Endodermal cell (in vitro differentiated cells): ENCODE measurements around the gene SELPLG. TPM values are rescaled to one million over a fixed set of nuclear protein-coding genes. Genes with fewer than 3 reads are reported as not detected.

ENCODE experiments used
- DNase-seq: peaks from one replicate; pipeline ENCODE4 v3.0.0-alpha.2; 2017
- H3K27ac ChIP-seq: 2 replicates; pipeline ENCODE4 v1.5.1; 2013; ENCODE audit warnings: mild to moderate bottlenecking, low read depth, low read length, moderate library complexity
- H3K27me3 ChIP-seq: 2 replicates; pipeline ENCODE4 v1.6.1; 2013; ENCODE audit warnings: mild to moderate bottlenecking, low read length, moderate library complexity; ENCODE audit not compliant: insufficient read depth, control insufficient read depth, poor library complexity, severe bottlenecking
- H3K36me3 ChIP-seq: 2 replicates; pipeline ENCODE4 v1.7.0; 2013; ENCODE audit warnings: mild to moderate bottlenecking, low read length, moderate library complexity; ENCODE audit not compliant: control insufficient read depth, insufficient read depth
- H3K4me1 ChIP-seq: one replicate; pipeline ENCODE4 v1.7.0; 2013; ENCODE audit warnings: low read length; ENCODE audit not compliant: control insufficient read depth, insufficient read depth
- H3K4me3 ChIP-seq: 2 replicates; pipeline ENCODE4 v1.5.1; 2013; ENCODE audit warnings: mild to moderate bottlenecking, low read length, moderate library complexity
- H3K9ac ChIP-seq: 2 replicates; pipeline ENCODE4 v1.6.1; 2013; ENCODE audit warnings: mild to moderate bottlenecking, low read length, moderate library complexity; ENCODE audit not compliant: poor library complexity, severe bottlenecking; ENCODE audit errors: extremely low read depth
- H3K9me3 ChIP-seq: 2 replicates; pipeline ENCODE4 v1.6.1; 2013; ENCODE audit warnings: mild to moderate bottlenecking, low read length, moderate library complexity; ENCODE audit not compliant: control insufficient read depth
- H3K27ac Mint-ChIP-seq: 2 replicates; pipeline ENCODE4 v1.8.0; 2020; ENCODE audit warnings: mixed read lengths
- H3K27me3 Mint-ChIP-seq: 2 replicates; pipeline ENCODE4 v1.8.0; 2021; ENCODE audit warnings: mild to moderate bottlenecking, mixed read lengths; ENCODE audit not compliant: insufficient read depth
- H3K36me3 Mint-ChIP-seq: 2 replicates; pipeline ENCODE4 v1.8.0; 2020; ENCODE audit warnings: low read depth, mixed read lengths
- H3K4me1 Mint-ChIP-seq: 2 replicates; pipeline ENCODE4 v1.8.0; 2020; ENCODE audit warnings: mixed read lengths
- H3K4me3 Mint-ChIP-seq: 2 replicates; pipeline ENCODE4 v1.8.0; 2020; ENCODE audit warnings: mild to moderate bottlenecking, moderate library complexity, mixed read lengths
- H3K9me3 Mint-ChIP-seq: 2 replicates; pipeline ENCODE4 v1.8.0; 2020; ENCODE audit warnings: mild to moderate bottlenecking, mixed read lengths
- WGBS, 2 experiments: methylation state at CpG; one replicate each; pipeline versions ENCODE4 v1.1.5 to v1.1.7; 2013; ENCODE audit warnings: missing lambda C conversion rate in 2 of 2, mixed read lengths in 1 of 2; ENCODE audit not compliant: insufficient coverage in 1 of 2, insufficient read length in 1 of 2; 5-methylcytosine and 5-hydroxymethylcytosine counted together
- total RNA-seq, 2 donors: library from RNA; stranded (reverse); fragmentation: NEBNext Ultra II Directional in 1 of 2; extraction: Animal tissue kit (Norgen Biotek cat#: 25700) in 1 of 2; gene quantifications; 2 replicates in 1 of 2; 3 replicates in 1 of 2; pipeline ENCODE4 v1.2.1, GENCODE V29; 2021
- TF ChIP-seq, protein P1 (sequence below): fragments of 200-600 bp; sonication (generic); conservative IDR thresholded peaks from 2 replicates; pipeline ENCODE4 v1.5.0; 2021; ENCODE audit warnings: antibody characterized with exemption, mild to moderate bottlenecking

SELPLG gene
- total RNA-seq, 2 donors from 2014 or later, result 0.13 TPM; not detected in 1

DNA sequence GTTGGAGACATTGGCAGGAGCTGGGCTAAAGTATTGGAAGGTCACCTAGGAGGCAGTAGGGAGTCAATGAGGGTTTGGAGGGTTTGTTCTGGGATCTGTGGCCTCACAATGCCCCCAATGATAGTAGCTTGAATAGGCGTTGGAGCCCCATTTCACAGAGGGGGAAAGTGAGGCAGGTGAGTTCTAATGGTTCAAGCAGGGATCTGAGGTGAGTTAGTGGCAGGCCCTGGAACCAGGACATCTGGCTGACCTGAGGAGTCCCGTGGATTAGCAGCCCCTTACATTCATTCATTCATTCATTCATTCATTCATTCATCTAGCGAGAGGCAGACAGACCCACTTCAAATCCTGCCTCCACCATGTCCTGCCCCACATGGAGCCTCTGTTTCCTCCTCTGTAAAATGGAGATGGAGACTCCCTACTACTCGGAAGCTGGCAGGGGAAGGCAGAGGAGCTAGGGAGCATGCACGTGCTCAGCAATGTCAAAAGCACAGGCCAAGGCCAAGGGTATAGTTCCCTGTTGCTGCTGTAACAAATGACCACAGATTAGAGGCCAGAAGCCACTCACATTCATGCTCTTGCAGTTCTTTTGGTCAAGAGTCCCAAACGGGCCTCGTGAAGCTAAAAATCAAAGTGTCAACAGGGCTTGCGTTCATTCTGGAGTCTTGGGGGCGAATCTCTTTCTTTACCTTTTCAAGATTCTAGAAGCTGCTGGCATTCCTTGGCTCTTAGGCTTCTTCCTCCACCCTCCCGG is 33.6 kb downstream of the SELPLG start:
- H3K36me3 Mint-ChIP-seq, result no peaks in the 10 kb centered on the region
- DNase-seq, result no peak
- no peak overlapping the region for H3K27ac Mint-ChIP-seq
- Histone ChIP-seq H3K4me3 (no peak overlapping the region), H3K27ac (no peak overlapping the region), H3K9ac (no peak overlapping the region), H3K9me3 (no peaks in the 10 kb centered on the region), H3K36me3 (no peaks in the 10 kb centered on the region), H3K4me1 (no peaks in the 10 kb centered on the region), H3K27me3 (no peaks in the 10 kb centered on the region)
- TF ChIP-seq, protein P1, sequence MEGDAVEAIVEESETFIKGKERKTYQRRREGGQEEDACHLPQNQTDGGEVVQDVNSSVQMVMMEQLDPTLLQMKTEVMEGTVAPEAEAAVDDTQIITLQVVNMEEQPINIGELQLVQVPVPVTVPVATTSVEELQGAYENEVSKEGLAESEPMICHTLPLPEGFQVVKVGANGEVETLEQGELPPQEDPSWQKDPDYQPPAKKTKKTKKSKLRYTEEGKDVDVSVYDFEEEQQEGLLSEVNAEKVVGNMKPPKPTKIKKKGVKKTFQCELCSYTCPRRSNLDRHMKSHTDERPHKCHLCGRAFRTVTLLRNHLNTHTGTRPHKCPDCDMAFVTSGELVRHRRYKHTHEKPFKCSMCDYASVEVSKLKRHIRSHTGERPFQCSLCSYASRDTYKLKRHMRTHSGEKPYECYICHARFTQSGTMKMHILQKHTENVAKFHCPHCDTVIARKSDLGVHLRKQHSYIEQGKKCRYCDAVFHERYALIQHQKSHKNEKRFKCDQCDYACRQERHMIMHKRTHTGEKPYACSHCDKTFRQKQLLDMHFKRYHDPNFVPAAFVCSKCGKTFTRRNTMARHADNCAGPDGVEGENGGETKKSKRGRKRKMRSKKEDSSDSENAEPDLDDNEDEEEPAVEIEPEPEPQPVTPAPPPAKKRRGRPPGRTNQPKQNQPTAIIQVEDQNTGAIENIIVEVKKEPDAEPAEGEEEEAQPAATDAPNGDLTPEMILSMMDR, result peak; percentile 40
- no peaks in the 10 kb centered on the region for H3K9me3 Mint-ChIP-seq
- H3K4me1 Mint-ChIP-seq, result no peaks in the 10 kb centered on the region
- 89 to 91% methylated on average over 8 to 10 of the region's 10 CpGs for WGBS, 2 experiments
- H3K27me3 Mint-ChIP-seq, result peaks cover 2% of the 10 kb centered on the region
- no peak overlapping the region for H3K4me3 Mint-ChIP-seq

DNA sequence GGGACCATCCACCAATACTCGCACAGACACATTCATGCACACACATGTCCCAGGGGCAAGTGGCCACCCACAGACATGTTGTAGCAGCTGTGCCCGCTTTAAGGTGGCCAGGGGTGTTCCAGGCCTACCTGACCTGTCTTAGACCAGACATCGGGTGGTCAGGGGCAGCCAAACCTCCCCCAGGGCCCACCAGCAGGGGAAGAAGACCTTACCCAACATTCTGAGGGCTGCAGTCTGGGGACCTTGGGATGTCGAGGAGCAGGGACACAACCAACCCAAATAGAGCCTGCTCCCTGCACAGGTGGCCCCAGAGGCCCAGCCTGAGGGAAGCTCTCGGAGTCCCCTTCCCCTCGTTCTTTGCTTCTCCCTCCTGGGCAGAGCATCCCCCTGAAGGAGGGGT is 34.2 kb downstream of the SELPLG start:
- Histone ChIP-seq H3K9ac (no peak overlapping the region), H3K4me3 (no peak overlapping the region), H3K27me3 (no peaks in the 10 kb centered on the region), H3K4me1 (no peaks in the 10 kb centered on the region), H3K27ac (no peak overlapping the region), H3K36me3 (no peaks in the 10 kb centered on the region), H3K9me3 (no peaks in the 10 kb centered on the region)
- Mint-ChIP-seq H3K36me3 (no peaks in the 10 kb centered on the region), H3K4me3 (no peak overlapping the region), H3K9me3 (no peaks in the 10 kb centered on the region), H3K4me1 (no peaks in the 10 kb centered on the region), H3K27ac (no peak overlapping the region), H3K27me3 (peaks cover 2% of the 10 kb centered on the region)
- 79% methylated on average over 6 of the region's 6 CpGs; no CpG with 5 or more reads in 1 of the 2 experiments for WGBS, 2 experiments
- no peak for DNase-seq
- TF ChIP-seq, protein P1, result no peak

DNA sequence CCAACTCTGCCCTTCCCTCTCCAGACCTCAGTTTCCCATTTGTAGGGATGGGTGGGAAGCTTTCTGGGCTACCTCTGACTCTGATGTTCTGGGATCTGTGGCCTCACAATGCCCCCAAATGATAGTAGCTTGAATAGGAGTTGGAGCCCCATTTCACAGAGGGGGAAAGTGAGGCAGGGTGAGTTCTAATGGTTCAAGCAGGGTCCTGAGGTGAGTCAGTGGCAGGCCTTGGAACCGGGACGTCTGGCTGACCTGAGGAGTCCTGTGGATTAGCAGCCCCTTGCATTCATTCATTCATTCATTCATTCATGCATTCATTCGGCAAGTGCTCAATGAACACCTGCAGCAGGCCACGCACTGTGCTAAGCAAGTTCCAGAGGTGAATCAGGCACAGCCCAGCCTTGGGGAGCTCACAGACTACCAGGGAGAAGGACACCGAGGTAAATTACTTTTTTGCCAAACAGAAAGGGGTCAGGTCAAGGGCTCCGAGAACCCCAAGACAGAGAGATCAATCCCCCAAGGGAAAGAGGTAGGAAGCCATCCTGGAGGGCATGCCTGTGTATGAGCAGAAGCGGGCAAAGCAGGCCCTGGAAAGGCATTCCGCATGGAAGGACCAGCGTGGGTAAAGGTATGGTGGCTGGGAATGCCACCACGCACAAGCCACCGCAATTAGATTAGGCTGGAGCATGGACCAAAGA is 35.0 kb downstream of the SELPLG start:
- Histone ChIP-seq H3K27ac (no peak overlapping the region), H3K36me3 (no peaks in the 10 kb centered on the region), H3K27me3 (no peaks in the 10 kb centered on the region), H3K9ac (no peak overlapping the region), H3K4me1 (no peaks in the 10 kb centered on the region), H3K4me3 (no peak overlapping the region), H3K9me3 (no peaks in the 10 kb centered on the region)
- H3K4me3 Mint-ChIP-seq, result no peak overlapping the region
- no peaks in the 10 kb centered on the region for H3K4me1 Mint-ChIP-seq
- DNase-seq, result no peak
- WGBS, 2 experiments, result 94 to 97% methylated on average over 8 to 11 of the region's 11 CpGs
- H3K27me3 Mint-ChIP-seq, result peaks cover 2% of the 10 kb centered on the region
- no peaks in the 10 kb centered on the region for H3K9me3 Mint-ChIP-seq
- H3K36me3 Mint-ChIP-seq, result no peaks in the 10 kb centered on the region
- H3K27ac Mint-ChIP-seq, result no peak overlapping the region
- TF ChIP-seq, protein P1, result no peak
